PC-3 (cell line): ENCODE measurements around the gene ZNF160. TPM values are rescaled to one million over a fixed set of nuclear protein-coding genes. Genes with fewer than 3 reads are reported as not detected.

Experiments used
- ATAC-seq: fragments of 200-7000 bp; cut with Tn5 transposase; 2 replicates; pipeline ENCODE4 v1.9.1; 2020; ENCODE audit warnings: mild to moderate bottlenecking, moderate library complexity
- BruUV-seq: library from RNA; stranded (reverse); fragments of 400-500 nt; replicated peaks from 2 replicates; lab custom pipeline; 2021; lab: Mats Ljungman, UMichigan
- CTCF ChIA-PET: fragments of 300-600 bp; sonication (Branson Sonifier 250); formaldehyde crosslinking; loops from one replicate; lab custom pipeline; 2022; ENCODE audit warnings: antibody characterized with exemption; lab: Charles Lee
- POLR2A ChIA-PET: fragments of 300-600 bp; sonication (Branson Sonifier 250); formaldehyde crosslinking; loops from one replicate; lab custom pipeline; 2022; ENCODE audit warnings: antibody characterized with exemption; ENCODE audit not compliant: unreplicated experiment; lab: Charles Lee
- DNase-seq: peaks from one replicate; pipeline ENCODE4 v3.0.0-alpha.2; 2015
- H2AFZ ChIP-seq: fragments of 300-600 bp; sonication (generic); 2 replicates; pipeline ENCODE4 v1.6.0; 2016; ENCODE audit warnings: antibody characterized with exemption, low read length
- H3F3A ChIP-seq: fragments of 300-600 bp; sonication (generic); one replicate; pipeline ENCODE4 v1.6.0; 2017; ENCODE audit warnings: antibody characterized with exemption, low read length, control low read depth, mild to moderate bottlenecking; ENCODE audit not compliant: unreplicated experiment
- H3K27ac ChIP-seq: fragments of 300-600 bp; sonication (generic); 2 replicates; pipeline ENCODE4 v1.5.1; 2016; ENCODE audit warnings: mild to moderate bottlenecking, low read length
- H3K27me3 ChIP-seq: fragments of 300-600 bp; sonication (generic); 2 replicates; pipeline ENCODE4 v1.6.1; 2016; ENCODE audit warnings: low read length, mixed read lengths
- H3K36me3 ChIP-seq: fragments of 300-600 bp; sonication (generic); 2 replicates; pipeline ENCODE4 v1.6.1; 2016; ENCODE audit warnings: low read depth, mixed run types, low read length, mixed read lengths
- H3K4me1 ChIP-seq: fragments of 300-600 bp; sonication (generic); 2 replicates; pipeline ENCODE4 v1.5.1; 2016; ENCODE audit warnings: low read length; ENCODE audit not compliant: insufficient read depth
- H3K4me2 ChIP-seq: fragments of 300-600 bp; sonication (generic); 2 replicates; pipeline ENCODE4 v1.6.0; 2016; ENCODE audit warnings: low read length
- H3K4me3 ChIP-seq: fragments of 300-600 bp; sonication (generic); 2 replicates; pipeline ENCODE4 v1.5.1; 2016; ENCODE audit warnings: mild to moderate bottlenecking, low read length, mixed read lengths
- H3K79me2 ChIP-seq: fragments of 300-600 bp; sonication (generic); 2 replicates; pipeline ENCODE4 v1.6.1; 2017; ENCODE audit warnings: low read length, mixed read lengths
- H3K9ac ChIP-seq: fragments of 300-600 bp; sonication (generic); 2 replicates; pipeline ENCODE4 v1.6.0; 2016; ENCODE audit warnings: mild to moderate bottlenecking, low read length
- H3K9me2 ChIP-seq: fragments of 300-600 bp; sonication (generic); replicated peaks from 2 replicates; pipeline ENCODE4 v1.6.1; 2016; ENCODE audit warnings: mixed run types, low read length, mixed read lengths
- H3K9me3 ChIP-seq: fragments of 300-600 bp; sonication (generic); 2 replicates; pipeline ENCODE4 v1.6.1; 2016; ENCODE audit warnings: low read length, mixed read lengths
- H4K20me1 ChIP-seq: fragments of 300-600 bp; sonication (generic); 2 replicates; pipeline ENCODE4 v1.6.1; 2016; ENCODE audit warnings: low read length, mixed read lengths
- EZH2 ChIP-seq: fragments of 300-600 bp; sonication (generic); IDR thresholded peaks from one replicate; pipeline ENCODE4 v1.6.1; 2017; ENCODE audit warnings: antibody characterized with exemption, mild to moderate bottlenecking, low read length; ENCODE audit not compliant: unreplicated experiment
- EZH2phosphoT487 ChIP-seq: fragments of 300-600 bp; sonication (generic); IDR thresholded peaks from 2 replicates; pipeline ENCODE4 v1.6.1; 2018; ENCODE audit warnings: mild to moderate bottlenecking, antibody characterized with exemption, low read length, borderline replicate concordance
- intact Hi-C: fragments of 100-400 bp; cut with micrococcal nuclease; formaldehyde crosslinking; loops from 2 replicates; pipeline ENCODE4 v1.9.0; 2023
- total RNA-seq: library from RNA; depleted of rRNA; stranded (reverse); fragments of >200 nt; gene quantifications from 2 replicates; pipeline ENCODE4 v1.2.3, GENCODE V29; 2014
- TF ChIP-seq, protein P1 (sequence below): fragments of 300-600 bp; sonication (generic); conservative IDR thresholded peaks from 2 replicates; pipeline ENCODE4 v1.5.1; 2017; ENCODE audit warnings: antibody characterized with exemption, low read depth, mild to moderate bottlenecking, low read length

ZNF160 gene
- total RNA-seq, 1 experiment from 2014 or later, result 22.3 TPM

GRCh38 chr19:53140351-53140750, 37.1 kb upstream of the ZNF160 start:
- ATAC-seq (no peak), DNase-seq (no peak)
- H3K36me3 ChIP-seq, result peaks cover 46% of the 10 kb centered on the region
- H2AFZ ChIP-seq, result no peak overlapping the region
- no peak overlapping the region for H3K4me3 ChIP-seq
- peaks cover 60% of the 10 kb centered on the region for H3K9me3 ChIP-seq
- no peaks in the 10 kb centered on the region for H4K20me1 ChIP-seq
- no peaks in the 10 kb centered on the region for H3K4me1 ChIP-seq
- no peaks in the 10 kb centered on the region for H3F3A ChIP-seq
- ChIA-PET CTCF (no interaction called here), POLR2A (no interaction called here)
- H3K9me2 ChIP-seq, result no peaks in the 10 kb centered on the region
- intact Hi-C loops, result no loop called here
- TF ChIP-seq EZH2 (no peak), EZH2phosphoT487 (no peak)
- TF ChIP-seq, protein P1, sequence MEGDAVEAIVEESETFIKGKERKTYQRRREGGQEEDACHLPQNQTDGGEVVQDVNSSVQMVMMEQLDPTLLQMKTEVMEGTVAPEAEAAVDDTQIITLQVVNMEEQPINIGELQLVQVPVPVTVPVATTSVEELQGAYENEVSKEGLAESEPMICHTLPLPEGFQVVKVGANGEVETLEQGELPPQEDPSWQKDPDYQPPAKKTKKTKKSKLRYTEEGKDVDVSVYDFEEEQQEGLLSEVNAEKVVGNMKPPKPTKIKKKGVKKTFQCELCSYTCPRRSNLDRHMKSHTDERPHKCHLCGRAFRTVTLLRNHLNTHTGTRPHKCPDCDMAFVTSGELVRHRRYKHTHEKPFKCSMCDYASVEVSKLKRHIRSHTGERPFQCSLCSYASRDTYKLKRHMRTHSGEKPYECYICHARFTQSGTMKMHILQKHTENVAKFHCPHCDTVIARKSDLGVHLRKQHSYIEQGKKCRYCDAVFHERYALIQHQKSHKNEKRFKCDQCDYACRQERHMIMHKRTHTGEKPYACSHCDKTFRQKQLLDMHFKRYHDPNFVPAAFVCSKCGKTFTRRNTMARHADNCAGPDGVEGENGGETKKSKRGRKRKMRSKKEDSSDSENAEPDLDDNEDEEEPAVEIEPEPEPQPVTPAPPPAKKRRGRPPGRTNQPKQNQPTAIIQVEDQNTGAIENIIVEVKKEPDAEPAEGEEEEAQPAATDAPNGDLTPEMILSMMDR, result no peak
- H3K9ac ChIP-seq, result no peak overlapping the region
- no peaks in the 10 kb centered on the region for H3K79me2 ChIP-seq
- no peak overlapping the region for H3K27ac ChIP-seq
- no peaks in the 10 kb centered on the region for H3K27me3 ChIP-seq
- no TSS peak for BruUV-seq
- H3K4me2 ChIP-seq, result no peak overlapping the region

GRCh38 chr19:53136432-53136831, 33.2 kb upstream of the ZNF160 start:
- peaks cover 14% of the 10 kb centered on the region for H3K36me3 ChIP-seq
- no peak overlapping the region for H3K4me3 ChIP-seq
- no peak overlapping the region for H3K9ac ChIP-seq
- POLR2A ChIA-PET, result no interaction called here
- H3K9me3 ChIP-seq, result peaks cover 33% of the 10 kb centered on the region
- no peak overlapping the region for H3K4me2 ChIP-seq
- H3F3A ChIP-seq, result no peaks in the 10 kb centered on the region
- CTCF ChIA-PET, result no interaction called here
- TF ChIP-seq EZH2phosphoT487, result no peak
- TF ChIP-seq EZH2, result no peak
- TF ChIP-seq, protein P1, result no peak
- H3K27me3 ChIP-seq, result no peaks in the 10 kb centered on the region
- H2AFZ ChIP-seq, result no peak overlapping the region
- H3K27ac ChIP-seq, result no peak overlapping the region
- DNase-seq, result no peak
- no peaks in the 10 kb centered on the region for H3K9me2 ChIP-seq
- no peaks in the 10 kb centered on the region for H3K4me1 ChIP-seq
- no peaks in the 10 kb centered on the region for H3K79me2 ChIP-seq
- H4K20me1 ChIP-seq, result no peaks in the 10 kb centered on the region
- BruUV-seq, result no TSS peak
- ATAC-seq, result no peak
- intact Hi-C loops, result no loop called here

DNA sequence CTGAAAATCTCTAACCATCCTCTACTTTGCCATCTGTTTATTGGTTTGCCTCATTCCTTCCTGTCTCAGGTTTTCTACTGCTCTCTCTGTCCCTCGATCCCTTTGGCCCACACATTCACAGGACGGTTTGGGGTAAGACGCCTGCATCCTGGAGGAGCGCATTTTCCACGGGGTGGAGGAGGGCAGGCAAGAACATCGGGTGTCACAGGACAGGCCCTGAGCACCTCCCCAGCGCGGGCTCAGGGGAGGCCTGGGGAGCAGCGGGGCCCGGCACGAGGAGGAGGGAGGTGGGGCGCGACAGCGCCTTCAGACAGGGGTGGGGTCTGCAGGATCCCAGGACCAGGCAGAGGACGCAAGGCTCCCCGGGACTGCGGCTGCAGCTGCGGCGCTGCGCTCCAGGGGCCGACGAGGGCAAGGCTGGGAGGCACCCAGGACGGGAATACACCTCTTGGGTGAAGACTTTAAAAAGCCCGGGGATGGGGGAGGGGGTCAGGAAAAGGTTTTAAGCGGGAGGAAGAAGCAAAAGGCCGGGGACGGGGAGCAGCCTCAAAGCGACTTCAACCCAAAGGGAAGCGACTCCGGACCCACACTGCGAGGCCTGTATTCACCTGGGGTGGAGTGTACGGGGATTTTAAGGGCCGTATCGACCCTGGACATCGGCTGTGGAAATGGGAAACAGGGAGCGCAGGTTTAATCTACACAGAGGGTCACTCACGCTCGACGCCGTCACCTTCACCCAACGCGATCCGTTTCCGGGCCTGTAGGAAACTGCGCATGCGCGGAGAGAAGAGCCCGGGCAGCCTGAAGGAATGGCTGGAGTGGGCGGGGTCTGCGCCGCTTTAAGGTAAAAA, 29.1 kb upstream of the ZNF160 start, which contains the start of gene ZNF415:
TSS of gene ZNF415 (minus strand) at position 770 of the 851 bp plus-strand sequence. CDS start 10,234 bp downstream, outside the sequence.
- ATAC-seq (peak; percentile 78), DNase-seq (peak; percentile 60)
- TF ChIP-seq EZH2phosphoT487 (no peak), EZH2 (no peak)
- TF ChIP-seq, protein P1, result no peak
- TSS peak; percentile 38 for BruUV-seq
- Histone ChIP-seq H3K27me3 (no peaks in the 10 kb centered on the region), H3K27ac (no peak within 1 kb of the TSS), H3K4me1 (no peaks in the 10 kb centered on the region), H3K9me2 (no peaks in the 10 kb centered on the region), H3K79me2 (no peaks in the 10 kb centered on the region), H3F3A (no peaks in the 10 kb centered on the region), H4K20me1 (no peaks in the 10 kb centered on the region), H2AFZ (peak within 1 kb of the TSS; percentile 78), H3K9me3 (peaks cover 5% of the 10 kb centered on the region; the same call in 1 of the 2 replicates), H3K4me2 (peak within 1 kb of the TSS; percentile 74), H3K36me3 (no peaks in the 10 kb centered on the region), H3K4me3 (peak within 1 kb of the TSS; percentile 58), H3K9ac (peak within 1 kb of the TSS; percentile 49)
- ChIA-PET CTCF (no interaction called here), POLR2A (no interaction called here)
- intact Hi-C loops, result no loop called here
